Central memory CD8-positive, alpha-beta T cell (primary cell): Measurements from ENCODE around the gene PLA2G4F.

ENCODE experiments used
- ATAC-seq: fragments of 150-1000 bp; cut with Tn5 transposase; replicated peaks from 2 replicates; pipeline ENCODE4 v1.10.0; 2022; ENCODE audit warnings: mild to moderate bottlenecking, moderate FRiP score, moderate number of reproducible peaks; ENCODE audit not compliant: poor library complexity, severe bottlenecking; ENCODE audit errors: extremely low read depth
- DNase-seq, 2 donors: peaks; one replicate each; pipeline ENCODE4 v3.0.0; 2021; ENCODE audit warnings: low spot score in 2 of 2
- H3K27ac Mint-ChIP-seq: one replicate; pipeline ENCODE4 v1.8.0; 2022; ENCODE audit warnings: low read depth, mild to moderate bottlenecking, moderate library complexity, mixed read lengths
- H3K27me3 Mint-ChIP-seq: one replicate; pipeline ENCODE4 v1.8.0; 2022; ENCODE audit warnings: mixed read lengths
- H3K36me3 Mint-ChIP-seq: one replicate; pipeline ENCODE4 v1.8.0; 2022; ENCODE audit warnings: mild to moderate bottlenecking, moderate library complexity, mixed read lengths; ENCODE audit not compliant: insufficient read depth
- H3K4me1 Mint-ChIP-seq: one replicate; pipeline ENCODE4 v1.8.0; 2022; ENCODE audit warnings: mixed read lengths
- H3K4me3 Mint-ChIP-seq: one replicate; pipeline ENCODE4 v1.8.0; 2022; ENCODE audit warnings: mild to moderate bottlenecking, moderate library complexity, mixed read lengths
- H3K9me3 Mint-ChIP-seq: one replicate; pipeline ENCODE4 v1.8.0; 2022; ENCODE audit warnings: mixed read lengths

Gene PLA2G4F

DNA sequence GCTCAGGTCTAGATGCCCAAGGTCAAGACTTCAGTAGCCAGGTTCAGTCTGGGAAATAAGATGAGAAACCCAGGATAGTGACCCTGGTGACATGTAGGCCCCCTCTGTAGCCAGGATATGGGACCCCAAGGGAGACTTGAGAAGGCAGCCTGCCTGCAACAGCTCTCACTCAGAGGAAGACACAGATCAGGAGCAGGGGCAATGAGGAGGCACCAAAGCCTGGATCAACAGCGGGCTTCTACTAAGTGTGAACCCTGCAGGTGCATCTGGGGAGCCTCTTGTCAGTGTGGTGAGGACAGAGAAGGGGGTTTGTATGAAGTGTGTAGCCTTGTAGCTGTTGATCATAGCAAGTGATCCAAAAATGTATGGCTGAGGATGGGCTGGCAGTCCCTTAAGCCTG is 25.4 kb downstream of the PLA2G4F start:
- Mint-ChIP-seq H3K4me1 (no peaks in the 10 kb centered on the region), H3K4me3 (no peak overlapping the region), H3K9me3 (no peaks in the 10 kb centered on the region), H3K36me3 (no peaks in the 10 kb centered on the region), H3K27ac (no peak overlapping the region), H3K27me3 (peaks cover 60% of the 10 kb centered on the region)
- DNase-seq (no peak), ATAC-seq (no peak)

DNA sequence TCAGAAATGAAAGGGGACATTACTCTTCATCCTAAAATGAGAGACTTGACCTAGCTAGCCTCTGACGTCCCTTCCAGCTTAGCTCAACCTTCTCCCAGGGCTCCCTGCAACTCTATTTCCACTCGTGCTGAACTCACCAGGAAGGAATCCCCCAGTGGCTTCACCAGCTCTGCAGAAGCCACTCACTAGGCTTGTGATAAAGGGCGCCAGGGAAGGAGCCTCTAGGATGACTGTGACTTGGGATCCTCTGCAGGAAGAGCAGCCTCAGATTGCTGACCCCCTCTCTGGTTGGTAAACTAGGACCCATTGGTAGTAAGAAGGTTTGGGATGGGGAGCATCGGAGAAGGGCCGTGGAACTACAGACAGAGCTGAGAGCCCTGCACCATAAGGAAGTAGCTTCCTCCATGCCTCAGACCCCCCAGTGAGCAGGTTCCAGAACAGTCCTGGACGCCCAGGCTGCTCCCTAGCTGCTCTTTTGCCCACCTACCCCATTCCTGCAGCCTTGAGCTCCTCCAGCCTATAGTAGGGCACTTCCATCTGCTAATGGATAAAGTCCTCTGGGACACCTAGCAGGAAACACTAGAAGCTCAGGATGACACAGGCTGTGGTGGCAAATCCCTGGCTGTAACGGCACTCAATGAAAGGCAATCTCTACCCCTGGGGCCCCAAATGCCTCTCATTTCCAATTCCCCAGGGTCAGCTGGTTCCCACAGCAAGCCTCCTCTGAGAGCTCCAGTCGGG is 26.0 kb downstream of the PLA2G4F start:
- H3K27me3 Mint-ChIP-seq: peaks cover 54% of the 10 kb centered on the region
- no peaks in the 10 kb centered on the region for H3K36me3 Mint-ChIP-seq
- ATAC-seq (no peak), DNase-seq (no peak)
- H3K4me3 Mint-ChIP-seq: no peak overlapping the region
- no peaks in the 10 kb centered on the region for H3K9me3 Mint-ChIP-seq
- no peak overlapping the region for H3K27ac Mint-ChIP-seq
- no peaks in the 10 kb centered on the region for H3K4me1 Mint-ChIP-seq

DNA sequence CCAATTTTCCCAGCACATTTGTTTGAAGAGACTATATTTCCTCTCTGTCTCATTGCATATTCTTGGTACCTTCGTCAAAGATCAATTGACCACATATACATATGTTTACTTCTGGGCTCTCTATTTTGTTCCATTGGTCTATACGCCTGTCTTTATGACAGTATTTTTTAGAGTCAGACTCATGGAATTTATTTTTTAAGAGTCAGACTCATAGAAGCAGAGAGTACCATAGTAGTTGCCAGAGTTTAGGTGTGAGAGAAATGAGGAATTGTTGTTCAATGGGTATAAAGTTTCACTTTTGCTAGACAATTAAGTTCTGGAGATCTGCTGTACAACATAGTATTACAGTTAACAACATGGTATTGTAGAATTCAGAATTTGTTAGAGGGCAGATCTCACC is 27.1 kb downstream of the PLA2G4F start:
- H3K4me1 Mint-ChIP-seq: no peaks in the 10 kb centered on the region
- H3K27ac Mint-ChIP-seq: no peak overlapping the region
- H3K9me3 Mint-ChIP-seq: no peaks in the 10 kb centered on the region
- no peaks in the 10 kb centered on the region for H3K36me3 Mint-ChIP-seq
- H3K27me3 Mint-ChIP-seq: peaks cover 52% of the 10 kb centered on the region
- no peak for ATAC-seq
- no peak for DNase-seq
- H3K4me3 Mint-ChIP-seq: no peak overlapping the region

DNA sequence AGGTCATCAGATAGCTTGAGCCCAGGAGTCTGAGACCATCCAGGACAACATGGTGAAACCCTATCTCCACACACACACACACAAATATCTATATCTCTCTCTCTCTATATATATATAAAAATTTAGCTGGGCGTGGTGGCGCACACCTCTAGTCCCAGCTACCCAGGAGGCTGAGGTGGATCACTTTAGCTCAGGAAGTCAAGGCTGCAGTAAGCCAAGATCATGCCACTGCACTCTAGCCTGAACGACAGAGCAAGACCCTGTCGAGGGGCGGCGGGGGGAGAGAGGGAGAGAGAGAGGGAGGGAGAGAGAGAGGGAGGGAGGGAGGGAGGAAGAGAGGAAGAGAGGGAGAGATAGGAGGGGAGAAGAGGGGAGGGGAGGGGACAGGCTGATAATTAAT is 28.0 kb downstream of the PLA2G4F start:
- no peak overlapping the region for H3K4me3 Mint-ChIP-seq
- no peaks in the 10 kb centered on the region for H3K9me3 Mint-ChIP-seq
- DNase-seq: no peak
- no peak for ATAC-seq
- H3K4me1 Mint-ChIP-seq: no peaks in the 10 kb centered on the region
- H3K36me3 Mint-ChIP-seq: no peaks in the 10 kb centered on the region
- H3K27me3 Mint-ChIP-seq: peaks cover 52% of the 10 kb centered on the region
- H3K27ac Mint-ChIP-seq: no peak overlapping the region

DNA sequence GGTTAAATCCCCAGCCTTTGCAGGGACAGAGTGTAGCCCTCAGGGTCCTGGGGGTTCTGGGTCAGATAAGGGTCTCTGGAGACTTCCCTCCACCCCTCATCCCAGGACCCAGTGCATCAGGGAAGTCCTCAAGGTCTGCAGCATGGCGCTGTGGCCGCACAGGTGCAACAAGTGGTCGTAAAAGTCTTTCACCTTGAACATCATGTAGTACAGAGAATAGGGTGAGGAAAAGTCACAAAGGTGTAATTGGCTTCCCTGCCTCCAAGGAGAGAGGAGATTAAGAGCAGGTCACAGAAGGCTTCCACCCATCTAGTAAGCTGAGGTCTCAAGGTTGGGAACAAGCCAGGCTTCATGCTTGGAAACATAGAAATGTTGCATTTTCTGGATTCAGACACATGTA is 32.9 kb downstream of the PLA2G4F start:
- H3K4me3 Mint-ChIP-seq: no peak overlapping the region
- no peak overlapping the region for H3K27ac Mint-ChIP-seq
- no peaks in the 10 kb centered on the region for H3K36me3 Mint-ChIP-seq
- DNase-seq (no peak), ATAC-seq (no peak)
- no peaks in the 10 kb centered on the region for H3K4me1 Mint-ChIP-seq
- peaks cover 14% of the 10 kb centered on the region for H3K27me3 Mint-ChIP-seq
- no peaks in the 10 kb centered on the region for H3K9me3 Mint-ChIP-seq

DNA sequence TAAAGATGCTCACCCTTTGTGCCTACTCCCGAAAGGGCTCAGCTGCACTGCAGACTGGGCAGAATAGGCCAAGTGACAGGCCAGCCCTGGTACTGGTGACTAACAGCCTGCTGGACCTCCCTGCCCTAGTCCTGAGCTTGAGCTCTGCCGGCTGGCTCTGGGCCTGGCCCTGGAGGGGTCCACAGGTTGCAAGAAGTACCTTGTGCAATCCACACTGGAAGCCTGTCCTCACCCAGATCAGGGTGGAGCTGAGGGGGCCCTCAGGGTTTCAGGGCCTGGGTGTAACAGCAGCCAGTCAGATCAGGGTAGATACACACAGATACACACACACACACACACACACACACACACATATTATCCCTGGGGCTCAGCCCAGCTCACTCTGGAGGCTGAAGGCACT is 34.8 kb downstream of the PLA2G4F start:
- H3K27me3 Mint-ChIP-seq: no peaks in the 10 kb centered on the region
- no peaks in the 10 kb centered on the region for H3K4me1 Mint-ChIP-seq
- DNase-seq (no peak), ATAC-seq (no peak)
- H3K9me3 Mint-ChIP-seq: no peaks in the 10 kb centered on the region
- H3K36me3 Mint-ChIP-seq: no peaks in the 10 kb centered on the region
- no peak overlapping the region for H3K27ac Mint-ChIP-seq
- H3K4me3 Mint-ChIP-seq: no peak overlapping the region

DNA sequence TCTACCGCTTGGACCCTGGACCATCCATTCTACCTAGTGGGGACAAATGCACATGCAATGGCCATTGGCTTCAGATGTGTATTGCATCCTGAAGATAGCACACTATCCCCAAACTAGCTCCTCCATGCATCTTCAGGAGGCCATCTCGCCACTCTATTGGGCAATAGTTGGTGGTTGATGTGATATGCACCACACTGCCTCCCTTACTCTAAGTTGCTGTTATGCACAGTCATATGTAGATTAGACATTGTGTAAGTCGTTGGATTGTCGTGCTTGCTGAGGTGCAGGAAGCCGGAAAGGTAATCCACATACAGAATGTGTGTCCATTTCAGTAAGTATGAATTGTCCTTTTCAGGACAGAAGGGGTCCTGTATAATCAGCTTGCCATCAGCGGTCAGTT is 35.4 kb downstream of the PLA2G4F start:
- Mint-ChIP-seq H3K27ac (no peak overlapping the region), H3K27me3 (no peaks in the 10 kb centered on the region), H3K4me1 (no peaks in the 10 kb centered on the region), H3K4me3 (no peak overlapping the region), H3K9me3 (no peaks in the 10 kb centered on the region), H3K36me3 (no peaks in the 10 kb centered on the region)
- DNase-seq: no peak
- ATAC-seq: no peak

DNA sequence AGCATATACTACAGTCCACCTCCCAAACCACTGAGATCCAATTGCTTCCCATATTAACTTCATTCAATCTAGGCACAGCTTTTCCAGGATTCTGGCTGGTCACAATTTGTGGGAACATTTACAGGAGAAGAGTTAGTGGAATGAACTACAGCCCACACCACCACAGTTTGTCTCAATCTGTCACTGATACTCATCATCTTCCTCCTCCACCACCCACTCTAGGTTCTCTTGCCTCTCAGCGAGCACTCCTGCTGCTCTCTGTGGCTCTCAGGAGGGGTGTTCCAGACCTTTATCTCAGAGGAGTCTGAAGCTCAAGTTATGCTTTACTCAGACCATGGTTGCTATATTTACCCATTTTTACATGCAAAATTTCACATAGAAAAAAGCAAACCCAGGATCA is 36.2 kb downstream of the PLA2G4F start:
- no peaks in the 10 kb centered on the region for H3K36me3 Mint-ChIP-seq
- no peaks in the 10 kb centered on the region for H3K4me1 Mint-ChIP-seq
- H3K27me3 Mint-ChIP-seq: no peaks in the 10 kb centered on the region
- no peaks in the 10 kb centered on the region for H3K9me3 Mint-ChIP-seq
- no peak overlapping the region for H3K27ac Mint-ChIP-seq
- ATAC-seq (no peak), DNase-seq (no peak)
- H3K4me3 Mint-ChIP-seq: no peak overlapping the region

DNA sequence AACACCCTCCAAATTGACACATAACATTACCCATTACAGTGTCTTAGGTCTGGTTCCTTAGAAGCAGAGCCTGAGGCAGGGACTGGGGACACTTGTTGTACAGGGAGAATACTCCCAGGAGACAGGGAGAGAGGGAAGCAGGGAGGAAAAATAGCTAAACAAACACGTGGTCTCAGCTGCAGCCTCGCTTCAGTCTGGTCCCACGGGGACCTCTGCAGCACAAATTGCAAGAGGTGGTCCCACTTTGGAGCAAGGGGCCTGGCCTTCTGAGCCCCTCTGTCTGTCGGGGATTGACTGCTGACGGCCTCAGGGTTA is 37.0 kb downstream of the PLA2G4F start:
- H3K4me1 Mint-ChIP-seq: no peaks in the 10 kb centered on the region
- no peak for ATAC-seq
- no peaks in the 10 kb centered on the region for H3K27me3 Mint-ChIP-seq
- no peak for DNase-seq
- H3K27ac Mint-ChIP-seq: no peak overlapping the region
- H3K36me3 Mint-ChIP-seq: no peaks in the 10 kb centered on the region
- no peak overlapping the region for H3K4me3 Mint-ChIP-seq
- H3K9me3 Mint-ChIP-seq: no peaks in the 10 kb centered on the region

DNA sequence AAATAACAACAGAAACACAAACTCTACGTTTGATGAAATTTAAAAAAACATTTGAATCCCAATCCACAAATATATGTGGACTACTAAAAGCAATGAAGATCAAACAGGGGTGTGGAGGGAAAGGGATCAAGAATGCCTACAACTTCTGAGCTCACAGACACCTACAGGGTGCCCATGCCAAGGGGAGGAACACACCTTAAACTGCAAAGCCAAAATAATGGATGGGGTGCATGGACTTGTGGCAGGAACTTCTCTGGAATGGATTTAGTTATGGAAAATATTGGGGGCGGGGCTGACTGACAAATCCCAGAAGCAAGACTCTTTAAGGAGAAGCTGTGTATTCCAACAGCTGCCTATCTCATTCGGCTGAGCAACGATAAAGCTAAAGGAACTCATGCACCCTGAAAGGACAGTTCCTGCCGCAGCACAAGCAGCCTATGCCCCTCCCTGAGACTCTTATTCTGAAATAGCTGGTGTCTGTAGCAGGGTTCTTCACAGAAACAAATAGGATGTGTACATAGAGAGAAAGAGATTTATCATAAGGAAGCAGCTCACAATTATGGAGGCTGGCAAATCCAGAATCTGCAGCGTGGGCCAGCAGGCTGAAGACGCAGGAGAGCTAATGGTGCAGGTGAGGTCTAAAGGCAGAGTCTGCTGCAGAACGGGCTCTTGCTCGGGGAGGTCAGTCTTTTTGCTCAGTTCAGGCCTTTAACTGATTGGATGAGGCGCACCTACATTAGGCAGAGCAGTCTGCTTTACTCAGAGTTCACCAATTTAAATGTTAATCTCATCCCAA is 37.6 kb downstream of the PLA2G4F start:
- Mint-ChIP-seq H3K27ac (no peak overlapping the region), H3K4me1 (no peaks in the 10 kb centered on the region), H3K9me3 (no peaks in the 10 kb centered on the region), H3K4me3 (no peak overlapping the region), H3K27me3 (no peaks in the 10 kb centered on the region), H3K36me3 (no peaks in the 10 kb centered on the region)
- no peak for ATAC-seq
- DNase-seq: no peak

DNA sequence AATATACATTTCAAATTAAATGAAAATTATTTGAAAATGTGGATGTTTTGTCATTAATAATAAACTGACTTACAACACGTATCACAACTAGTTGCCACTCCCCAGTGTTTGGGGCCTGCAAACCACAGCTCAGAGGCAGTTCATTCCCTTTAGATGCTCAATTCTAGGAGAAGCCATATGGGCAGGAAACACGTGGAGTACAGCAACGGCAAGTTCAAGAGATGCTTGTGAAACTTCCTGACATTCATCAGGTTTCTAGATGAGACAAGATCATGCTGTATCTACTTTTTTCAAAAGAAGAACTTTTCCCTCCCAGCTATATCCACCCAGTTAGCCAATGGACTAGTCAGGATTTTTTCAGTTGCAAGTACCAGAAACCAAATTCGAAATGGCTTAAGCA is 44.5 kb downstream of the PLA2G4F start:
- peaks cover 7% of the 10 kb centered on the region for H3K4me1 Mint-ChIP-seq
- no peak overlapping the region for H3K4me3 Mint-ChIP-seq
- H3K27me3 Mint-ChIP-seq: peaks cover 45% of the 10 kb centered on the region
- ATAC-seq (no peak), DNase-seq (no peak)
- no peaks in the 10 kb centered on the region for H3K9me3 Mint-ChIP-seq
- no peak overlapping the region for H3K27ac Mint-ChIP-seq
- H3K36me3 Mint-ChIP-seq: peaks cover 2% of the 10 kb centered on the region

DNA sequence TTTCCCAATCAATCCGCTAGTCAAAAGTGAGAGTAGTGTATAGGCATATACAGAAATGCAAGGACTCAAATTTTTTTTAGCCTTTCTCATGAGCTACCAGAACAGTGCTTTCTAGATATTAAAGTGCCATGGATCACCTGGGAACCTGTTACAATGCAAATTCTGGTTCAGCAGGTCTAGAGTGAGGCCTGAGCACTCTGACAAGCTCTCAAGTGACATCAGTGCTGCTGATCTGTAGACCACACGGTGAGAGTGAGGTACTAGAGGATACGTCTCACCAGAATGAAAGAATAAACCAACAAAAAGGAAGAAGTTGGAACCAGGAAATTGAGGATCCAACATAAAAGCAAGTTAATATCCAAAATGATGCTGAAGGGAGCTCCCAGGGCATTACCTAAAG is 46.1 kb downstream of the PLA2G4F start:
- Mint-ChIP-seq H3K9me3 (no peaks in the 10 kb centered on the region), H3K4me3 (no peak overlapping the region), H3K4me1 (peaks cover 7% of the 10 kb centered on the region), H3K36me3 (peaks cover 2% of the 10 kb centered on the region), H3K27ac (no peak overlapping the region), H3K27me3 (peaks cover 60% of the 10 kb centered on the region)
- DNase-seq (no peak), ATAC-seq (no peak)

DNA sequence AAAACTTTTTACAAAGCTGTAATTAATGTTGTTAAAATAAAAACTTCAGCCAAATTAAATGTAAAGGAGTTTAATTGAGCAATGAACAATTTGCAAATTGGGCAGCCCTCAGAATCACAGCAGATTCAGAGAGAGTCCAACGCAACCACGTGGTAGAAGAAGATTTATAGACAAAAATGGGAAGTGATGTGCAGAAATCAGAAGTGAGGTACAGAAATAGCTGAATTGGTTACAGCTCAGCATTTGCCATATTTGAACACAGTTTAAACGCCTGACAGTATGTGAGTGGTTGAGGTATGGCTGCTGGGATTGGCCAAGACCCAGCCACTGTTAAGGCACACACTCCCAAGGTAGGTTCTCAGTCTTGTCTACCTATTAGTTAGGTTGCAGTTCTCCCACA is 47.6 kb downstream of the PLA2G4F start:
- no peak overlapping the region for H3K27ac Mint-ChIP-seq
- no peaks in the 10 kb centered on the region for H3K9me3 Mint-ChIP-seq
- H3K4me1 Mint-ChIP-seq: peaks cover 7% of the 10 kb centered on the region
- H3K4me3 Mint-ChIP-seq: no peak overlapping the region
- DNase-seq (no peak), ATAC-seq (no peak)
- H3K36me3 Mint-ChIP-seq: peaks cover 4% of the 10 kb centered on the region
- peaks cover 66% of the 10 kb centered on the region for H3K27me3 Mint-ChIP-seq
